Measurements from ENCODE around the gene SRRM5. TPM values are rescaled to one million over a fixed set of nuclear protein-coding genes. Genes with fewer than 3 reads are reported as not detected.
"Not testable (repeated sequence)": the region's sequence is repeated elsewhere in the genome, so short reads cannot be mapped to it uniquely, and the experiment has no call there.

The SRRM5 gene, protein sequence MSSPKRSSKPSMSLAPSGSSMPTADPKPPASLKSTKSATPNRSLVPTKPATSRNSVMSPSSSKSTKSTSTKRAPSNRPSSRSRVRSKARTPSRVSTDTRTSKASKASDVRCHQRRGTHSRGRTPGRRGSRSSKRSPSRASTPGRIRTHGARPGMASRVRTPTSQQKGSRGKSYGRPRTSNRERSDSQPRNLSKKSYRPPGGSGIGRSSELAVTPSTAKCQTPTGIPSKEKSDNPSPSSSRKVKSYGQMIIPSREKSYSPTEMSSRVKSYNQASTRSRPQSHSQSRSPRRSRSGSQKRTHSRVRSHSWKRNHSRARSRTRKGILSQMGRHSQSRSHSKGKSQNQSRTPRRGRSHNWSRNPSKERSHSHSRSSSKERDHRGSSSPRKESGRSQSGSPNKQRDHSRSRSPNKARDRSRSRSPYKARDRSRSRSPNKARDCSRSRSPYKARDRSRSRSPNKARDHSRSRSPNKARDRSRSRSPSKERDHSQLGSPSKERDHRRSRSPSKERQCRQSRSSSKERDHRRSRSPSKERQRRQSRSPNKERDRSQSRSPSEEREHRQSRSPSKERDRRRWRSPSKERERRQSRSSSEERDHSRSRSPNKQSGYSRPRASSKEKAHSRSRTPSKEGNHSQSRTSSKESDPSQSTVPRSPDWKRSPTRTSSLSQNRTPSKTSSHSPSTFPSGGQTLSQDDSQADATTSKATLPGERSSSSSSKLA
- 0.05 and 0.17 TPM in 2 replicates for total RNA-seq

DNA sequence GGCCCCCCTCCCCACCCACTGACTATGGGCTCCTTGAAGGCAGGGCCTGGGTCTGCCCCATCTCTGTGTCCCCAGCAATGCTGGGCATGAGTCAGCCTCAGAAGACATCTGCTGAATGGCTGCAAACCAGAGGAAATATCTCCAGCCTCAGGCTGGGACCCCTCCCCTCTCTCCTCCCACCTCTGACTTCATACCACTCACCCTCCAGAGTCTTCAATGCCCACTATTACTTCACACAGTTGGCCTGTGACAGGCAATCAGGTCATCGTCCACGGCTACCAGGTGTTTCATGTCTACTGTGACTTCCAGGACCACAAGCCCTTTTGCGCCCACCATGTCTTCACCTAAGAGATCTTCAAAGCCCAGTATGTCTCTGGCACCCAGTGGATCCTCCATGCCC, at the start of gene SRRM5:
TSS of gene SRRM5 (plus strand) at position 301 of the 400 bp plus-strand sequence. CDS start at position 335, 34 bp downstream.
- no peak for DNase-seq

DNA sequence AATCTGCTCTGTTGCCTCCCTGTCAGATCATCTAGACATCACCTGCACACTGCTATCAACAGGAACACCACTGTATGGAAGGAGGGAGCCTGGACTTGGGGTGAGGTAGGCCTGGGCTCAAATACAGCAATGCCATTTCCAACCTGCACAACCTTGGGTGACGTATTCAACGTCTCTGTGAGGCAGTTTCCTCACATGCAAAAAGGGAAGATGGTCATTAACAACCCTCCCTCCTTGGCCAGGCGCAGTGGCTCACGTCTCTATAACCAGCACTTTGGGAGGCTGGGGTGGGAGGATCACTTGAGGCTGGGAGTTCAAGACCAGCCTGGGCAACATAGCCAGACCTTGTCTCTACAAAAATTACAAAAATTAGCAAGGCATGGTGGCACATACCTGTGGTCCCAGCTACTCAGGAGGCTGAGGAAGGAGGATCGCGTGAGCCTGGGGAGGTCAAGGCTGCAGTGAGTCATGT, 49.6 kb upstream of the SRRM5 start:
- DNase-seq: no peak

DNA sequence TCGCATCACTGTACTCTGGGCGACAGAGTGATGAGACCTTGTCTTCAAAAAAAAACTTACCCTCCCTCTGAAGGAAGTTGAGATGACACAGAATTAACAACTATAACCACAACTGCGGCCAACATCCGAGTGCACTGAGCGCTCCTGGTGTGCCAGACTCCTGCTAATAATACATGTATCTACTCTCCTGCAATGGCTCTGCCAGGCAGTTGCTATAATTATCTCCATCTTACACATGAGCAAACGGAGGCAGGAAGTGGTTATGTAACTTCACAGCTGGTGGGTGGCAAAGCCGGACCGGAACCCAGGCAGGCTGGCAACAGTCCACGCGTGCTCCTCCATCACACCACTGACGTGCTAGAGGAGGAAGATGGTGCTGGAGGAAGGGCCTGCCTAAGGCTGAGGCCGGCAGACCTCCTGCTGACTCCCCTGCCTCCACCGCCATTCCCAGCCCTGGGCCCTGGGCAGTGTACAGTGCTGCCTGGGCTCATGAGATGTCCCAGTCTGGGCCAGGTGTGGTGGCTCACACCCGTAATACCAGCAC, 49.1 kb upstream of the SRRM5 start:
- peak; percentile 83 for DNase-seq

DNA sequence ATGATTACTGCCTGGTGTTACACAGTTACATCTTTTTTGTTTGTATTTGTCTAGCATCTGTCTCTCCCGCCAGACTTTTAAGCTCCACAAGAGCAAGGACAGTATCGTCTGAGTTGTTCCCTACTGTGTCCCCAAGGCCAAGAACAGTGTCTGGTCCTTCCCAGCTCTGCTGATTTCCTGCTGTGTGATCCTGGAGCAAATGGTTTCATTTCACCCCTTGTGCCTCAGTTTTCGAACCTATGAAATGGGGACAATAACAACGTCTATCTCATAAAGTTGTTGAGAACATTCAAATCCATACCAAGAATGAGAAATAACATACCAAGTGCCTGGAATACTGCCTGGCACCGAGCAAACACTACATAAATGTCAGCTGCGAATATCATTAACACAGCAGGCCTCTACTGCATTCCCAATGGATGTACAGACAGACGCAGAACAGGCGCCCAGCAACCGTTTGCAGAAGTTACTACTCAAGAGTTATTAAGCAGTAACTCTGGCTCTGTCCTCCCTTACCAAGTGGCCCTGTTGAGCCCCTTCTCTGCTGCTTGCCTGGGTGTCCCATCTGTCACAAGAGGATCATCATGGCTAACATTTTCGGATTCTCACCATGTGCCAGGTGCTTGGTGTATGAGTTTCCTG, 48.0 kb upstream of the SRRM5 start:
- DNase-seq: no peak

DNA sequence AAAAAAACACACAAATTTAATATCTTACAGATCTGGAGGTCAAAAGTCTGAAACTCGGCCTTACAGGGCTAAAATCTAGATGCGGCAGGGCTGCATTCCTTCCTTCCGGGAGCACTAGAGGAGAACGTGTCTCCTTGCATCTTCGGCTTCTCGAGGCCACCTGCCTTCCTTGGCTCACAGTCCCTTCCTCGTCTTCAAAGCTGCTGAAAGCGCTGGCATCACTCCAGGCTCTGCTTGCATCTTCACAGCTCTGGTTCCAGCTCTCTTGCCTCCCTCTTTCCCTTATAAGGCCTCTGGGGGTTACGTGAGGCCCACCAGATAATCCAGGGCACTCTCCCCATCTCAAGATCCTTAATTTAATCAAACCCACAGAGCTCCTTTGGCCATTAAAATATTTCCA, 47.1 kb upstream of the SRRM5 start:
- DNase-seq: no peak

DNA sequence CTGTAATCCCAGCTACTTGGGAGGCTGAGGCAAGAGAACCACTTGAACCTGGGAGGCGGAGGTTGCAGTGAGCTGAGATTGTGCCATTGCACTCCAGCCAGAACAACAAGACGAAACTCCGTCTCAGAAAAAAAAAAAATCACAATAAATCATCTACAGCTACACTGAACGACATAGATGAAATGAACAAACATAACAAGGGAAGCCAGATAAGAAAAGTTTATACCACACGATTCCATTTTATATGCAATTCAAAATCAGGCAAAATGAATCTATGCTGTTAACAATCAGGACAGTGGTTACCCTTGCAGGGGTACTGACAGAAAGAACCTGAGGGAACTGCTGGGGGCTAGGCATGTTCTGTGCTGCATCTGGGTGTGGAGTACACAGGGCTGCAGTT, 42.2 kb upstream of the SRRM5 start:
- no peak for DNase-seq

DNA sequence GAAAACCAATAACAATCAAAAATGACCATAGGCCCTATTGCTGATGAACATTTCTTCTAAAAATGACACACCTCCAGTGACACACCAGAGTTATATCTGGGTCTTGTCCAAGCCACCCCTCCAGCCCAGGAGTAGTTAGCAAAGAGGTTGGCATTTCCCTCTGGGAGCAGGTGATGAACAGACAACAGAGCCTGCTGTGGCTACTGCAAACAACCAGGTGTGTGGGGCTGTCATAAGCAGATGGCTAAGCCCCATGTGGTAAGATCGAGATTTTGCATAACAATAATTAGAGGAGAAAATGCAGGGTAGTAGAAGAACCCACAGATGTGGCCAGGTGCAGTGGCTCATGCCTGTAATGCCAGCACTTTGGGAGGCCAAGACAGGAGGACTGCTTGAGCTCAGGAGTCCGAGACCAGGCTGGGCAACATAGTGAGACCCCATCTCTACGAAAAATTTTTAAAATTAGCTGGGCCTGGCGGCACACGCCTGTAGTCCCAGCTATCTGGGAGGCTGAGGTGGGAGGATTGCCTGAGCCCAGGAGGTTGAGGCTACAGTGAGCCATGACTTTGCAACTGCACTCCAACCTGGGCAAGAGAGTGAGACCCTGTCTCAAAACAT, 41.6 kb upstream of the SRRM5 start:
- no peak for DNase-seq

DNA sequence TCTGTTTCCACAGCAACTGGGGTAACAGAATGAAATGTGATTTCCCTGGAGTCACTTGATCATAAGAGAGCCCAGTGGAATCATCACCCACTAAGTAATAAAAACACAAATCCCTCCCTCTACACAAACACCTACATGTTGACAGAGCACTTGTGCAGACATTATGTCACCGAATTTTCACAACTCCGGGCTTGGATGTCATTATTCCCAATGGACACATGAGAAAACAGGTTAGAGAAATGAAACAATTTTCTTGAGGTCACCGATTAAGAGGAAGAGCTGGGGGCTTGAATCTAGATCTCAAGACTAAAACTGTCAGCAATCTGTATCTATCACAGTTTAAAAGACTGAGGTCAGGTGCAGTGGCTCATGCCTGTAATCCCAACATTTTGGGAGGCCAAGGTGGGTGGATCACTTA, 39.7 kb upstream of the SRRM5 start:
- no peak for DNase-seq

DNA sequence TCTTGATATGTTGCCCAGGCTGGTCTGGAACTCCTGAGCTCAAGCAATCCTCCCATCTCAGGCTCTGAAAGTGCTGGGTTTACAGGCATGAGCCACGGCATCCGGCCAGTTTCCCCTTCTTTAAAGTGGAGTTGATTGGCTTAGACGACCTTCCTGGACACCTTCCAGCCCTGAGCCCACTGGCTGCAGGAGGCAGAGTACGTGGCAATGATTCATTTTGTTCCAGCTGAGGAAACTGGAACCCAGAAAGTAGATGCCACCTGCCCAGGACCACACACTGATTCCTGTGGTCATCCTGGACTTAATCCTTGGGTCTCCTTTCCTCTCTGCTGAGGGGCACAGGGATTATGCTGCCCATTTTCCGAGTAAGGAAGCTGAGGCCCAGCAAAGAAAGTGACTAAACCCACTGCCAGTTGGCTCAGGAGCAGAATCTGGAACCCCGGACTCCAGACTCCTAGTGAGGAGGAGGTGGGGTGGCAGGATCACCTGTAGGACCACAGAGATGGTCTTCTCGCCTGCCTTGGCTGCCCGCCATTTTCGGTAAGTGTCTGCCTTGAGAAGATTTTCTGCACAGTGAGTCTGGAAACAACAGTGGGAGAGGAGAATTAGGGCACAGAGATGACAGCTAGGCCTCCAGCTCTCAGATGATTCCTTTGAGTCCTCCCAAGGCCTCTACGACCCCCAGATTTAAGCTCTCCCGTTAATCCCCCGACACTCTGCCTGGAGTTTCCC, 37.3 kb upstream of the SRRM5 start:
- DNase-seq: peak; percentile 92

DNA sequence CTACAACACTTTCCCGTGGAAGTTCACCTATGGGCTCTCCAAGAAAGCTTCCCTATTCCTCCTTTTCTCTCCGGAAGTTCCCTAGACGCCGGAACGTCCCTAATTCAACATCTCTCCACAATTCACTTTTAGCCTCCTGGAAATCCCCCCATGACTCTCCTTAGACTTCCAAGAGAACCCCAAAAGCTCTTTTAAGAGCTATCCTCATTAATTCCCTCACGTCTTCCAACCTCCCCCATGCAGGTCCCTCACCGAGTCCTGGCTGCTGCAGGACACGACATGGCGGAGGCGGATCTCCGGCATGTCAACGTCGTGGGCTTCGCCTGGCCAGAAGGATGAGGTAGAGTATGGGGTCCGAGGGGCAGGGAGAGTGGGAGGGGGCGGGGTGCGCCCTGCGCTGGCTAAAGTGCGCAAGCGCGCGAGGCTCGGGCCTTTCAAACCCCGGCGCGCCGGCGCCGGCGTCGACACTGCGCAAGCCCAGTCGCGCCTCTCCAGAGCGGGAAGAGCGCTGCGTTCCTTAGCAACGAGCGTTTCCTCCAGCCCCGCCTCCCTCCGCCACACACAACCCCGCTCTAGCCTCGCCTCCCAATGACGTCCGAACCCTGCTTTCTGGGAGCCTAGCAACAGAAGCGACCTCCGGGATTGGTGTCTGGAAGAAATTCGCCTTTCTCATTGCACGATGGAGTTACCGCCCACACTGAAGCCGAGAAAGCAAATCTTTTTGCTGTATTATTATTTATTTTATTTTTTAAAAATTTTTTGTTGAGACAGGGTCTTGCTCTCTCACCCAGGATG, 36.5 kb upstream of the SRRM5 start, which contains the start of the genes PINLYP and XRCC1:
TSS of gene PINLYP (plus strand) at position 646 of the 795 bp plus-strand sequence. CDS start 1,391 bp downstream, outside the sequence.
TSS of gene XRCC1 (minus strand) at position 372 of the 795 bp plus-strand sequence. CDS start at position 303, 69 bp downstream.
- peak; percentile 100 for DNase-seq

DNA sequence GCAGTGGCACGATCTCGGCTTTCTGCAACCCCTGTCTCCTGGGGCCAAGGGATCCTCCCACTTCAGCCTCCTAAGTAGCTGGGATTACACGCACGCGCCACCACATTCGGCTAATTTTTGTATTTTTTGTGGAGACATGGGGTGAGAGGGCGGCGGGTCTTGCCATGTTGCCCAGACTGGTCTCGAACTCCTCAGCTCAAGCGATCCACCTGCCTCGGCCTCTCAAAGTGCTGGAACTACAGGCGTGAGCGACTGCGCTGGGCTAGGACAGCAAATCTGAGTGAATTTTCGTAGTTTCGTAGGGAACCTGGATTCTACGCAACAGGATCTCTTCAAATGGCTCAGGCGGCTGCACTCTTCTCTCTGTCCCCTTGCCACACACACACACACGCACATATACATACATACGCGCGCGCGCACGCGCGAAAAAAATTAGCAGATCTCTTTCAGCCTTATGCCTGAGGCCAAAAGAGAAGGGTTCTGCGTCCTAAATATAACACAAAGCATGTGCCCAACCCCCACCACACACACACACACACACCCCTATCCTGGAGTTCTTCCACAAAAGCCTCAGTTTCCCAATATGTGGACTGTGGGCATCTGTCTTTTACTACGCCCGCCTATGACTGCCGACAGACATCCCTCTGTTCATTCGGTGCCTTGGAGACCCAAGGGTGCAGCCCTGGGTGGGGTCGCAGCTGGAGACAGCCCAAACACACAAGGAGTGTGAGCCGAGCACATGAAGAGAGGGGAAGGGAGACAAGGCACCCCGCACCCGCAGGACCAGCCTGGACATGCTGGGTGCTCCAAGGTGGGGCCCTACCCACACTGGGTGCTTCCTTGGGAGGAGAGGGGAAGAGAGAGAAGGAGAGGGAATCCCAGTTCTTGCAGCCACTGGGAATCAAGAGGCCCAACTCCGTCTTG, 35.7 kb upstream of the SRRM5 start:
- DNase-seq: no peak

DNA sequence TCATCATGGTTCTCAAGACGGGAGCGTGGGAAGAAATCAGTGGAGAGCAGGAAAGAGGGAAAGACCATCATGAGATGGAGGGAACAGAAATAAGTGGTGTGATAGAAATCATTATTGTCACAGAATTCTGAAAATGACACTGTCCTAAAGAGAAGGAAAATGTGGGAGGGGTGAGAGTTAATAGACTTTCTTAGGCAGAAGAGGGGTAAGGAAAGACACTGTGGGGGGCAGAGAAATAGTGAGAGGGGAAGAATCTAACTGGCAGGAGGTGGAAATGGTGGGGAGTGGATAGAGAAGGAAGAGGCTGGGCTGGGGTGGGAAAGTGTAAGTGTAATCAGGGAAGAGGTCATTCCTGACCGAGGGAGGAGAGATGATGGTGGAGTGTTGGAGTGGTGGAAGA, 33.1 kb upstream of the SRRM5 start:
- DNase-seq: no peak

DNA sequence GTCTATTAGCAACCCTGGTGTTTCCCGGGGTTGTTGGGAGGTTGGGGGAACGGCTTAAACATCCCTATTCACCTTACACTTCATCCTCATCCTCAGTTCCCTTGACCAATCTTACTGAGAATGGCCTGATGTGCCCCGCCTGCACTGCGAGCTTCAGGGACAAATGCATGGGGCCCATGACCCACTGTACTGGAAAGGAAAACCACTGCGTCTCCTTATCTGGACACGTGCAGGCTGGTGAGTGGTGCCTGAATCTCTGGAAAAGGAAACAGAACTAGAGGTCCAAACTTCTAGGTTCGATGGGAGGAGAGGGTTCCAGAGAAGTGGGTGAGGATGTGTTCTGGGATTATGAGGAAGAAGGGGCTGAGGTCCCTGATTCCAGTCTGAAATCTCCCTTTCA, 30.4 kb upstream of the SRRM5 start:
- no peak for DNase-seq

DNA sequence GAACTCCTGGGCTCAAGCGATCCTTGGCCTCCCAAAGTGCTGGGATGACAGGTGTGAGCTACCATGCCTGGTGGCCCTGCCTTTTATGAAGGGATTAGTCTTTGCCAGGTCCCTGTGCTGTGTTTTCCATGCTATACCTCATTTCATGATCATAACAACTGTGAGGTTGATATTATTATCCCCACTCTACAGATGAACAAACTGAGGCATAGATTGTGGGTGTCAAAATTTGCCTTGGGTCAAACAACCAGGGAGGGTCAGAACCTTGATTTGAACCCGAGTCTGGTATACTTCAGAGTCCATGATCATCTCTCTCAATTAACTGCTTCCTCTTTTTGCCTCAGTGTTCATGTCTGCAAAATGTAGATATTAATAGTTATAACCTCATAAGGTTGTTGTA, 29.4 kb upstream of the SRRM5 start:
- DNase-seq: no peak

DNA sequence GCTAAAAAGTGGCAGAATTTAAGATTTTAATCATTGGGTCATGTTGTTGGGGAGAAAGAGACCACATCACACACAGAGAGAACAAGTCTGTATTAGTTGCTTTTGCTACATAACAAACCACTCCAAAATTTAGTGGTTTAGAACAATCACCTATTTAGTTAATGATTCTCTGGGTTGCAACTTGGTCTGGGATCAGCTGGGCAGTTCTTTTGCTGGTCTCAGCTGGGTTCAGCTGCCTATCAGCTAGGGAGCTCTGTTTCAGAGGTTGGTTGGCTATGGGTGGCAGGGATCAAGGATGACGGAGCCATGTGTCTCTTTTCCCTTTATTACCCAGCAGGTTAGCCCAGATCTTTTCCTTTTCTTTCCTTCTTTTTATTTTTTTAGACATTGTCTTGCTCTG, 27.4 kb upstream of the SRRM5 start:
- no peak for DNase-seq

DNA sequence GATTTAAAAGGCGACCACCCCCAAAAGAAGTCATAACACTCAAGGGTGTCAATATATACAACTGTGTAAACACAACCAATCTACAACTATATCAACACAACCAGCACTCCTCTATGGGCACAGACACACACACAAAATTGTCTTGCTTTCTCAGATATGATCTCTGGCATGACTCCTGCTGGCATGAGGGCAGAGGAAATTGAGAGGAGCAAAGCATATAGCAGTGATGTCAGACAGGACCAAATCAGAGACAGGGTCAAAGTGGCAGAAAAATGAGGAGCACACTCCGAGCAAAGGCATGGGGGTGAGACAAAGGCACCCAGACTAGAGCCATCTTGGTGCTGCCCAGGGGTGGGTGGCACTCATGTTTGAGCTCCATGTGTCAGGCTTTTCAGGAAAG, 25.5 kb upstream of the SRRM5 start:
- no peak for DNase-seq

DNA sequence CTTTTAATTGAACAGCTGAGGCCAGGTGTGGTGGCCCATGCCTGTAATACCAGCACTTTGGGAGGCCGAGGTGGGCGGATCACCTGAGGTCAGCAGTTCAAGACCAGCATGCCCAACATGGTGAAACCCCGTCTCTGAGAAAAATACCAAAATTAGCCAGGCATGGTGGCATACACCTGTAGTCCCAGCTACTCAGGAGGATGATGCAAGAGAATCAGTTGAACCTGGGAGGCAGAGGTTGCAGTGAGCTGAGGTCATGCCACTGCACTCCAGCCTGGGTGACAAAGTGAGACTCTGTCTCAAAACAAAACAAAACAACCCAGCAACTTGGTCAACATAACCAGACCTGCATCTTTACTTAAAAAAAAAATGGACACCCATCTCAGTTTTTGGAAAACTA, 24.9 kb upstream of the SRRM5 start:
- DNase-seq: not testable (repeated sequence)

DNA sequence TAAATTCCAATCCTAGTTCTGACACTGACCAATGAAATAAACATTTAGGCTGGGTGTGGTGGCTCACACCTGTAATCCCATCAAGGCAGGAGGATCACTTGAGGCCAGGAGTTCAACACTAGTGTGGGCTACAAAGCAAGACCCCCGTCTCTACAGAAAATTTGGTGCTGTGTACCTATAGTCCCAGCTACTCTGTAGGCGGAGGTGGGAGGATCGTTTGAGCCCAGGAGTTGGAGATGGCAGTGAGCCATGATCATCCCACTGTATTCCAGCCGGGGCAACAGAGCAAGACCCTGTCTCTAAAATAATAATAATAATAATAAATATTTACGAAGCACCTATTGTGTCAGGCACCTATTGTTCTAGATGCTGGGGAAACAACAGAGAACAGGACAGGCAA, 22.6 kb upstream of the SRRM5 start:
- DNase-seq: no peak

DNA sequence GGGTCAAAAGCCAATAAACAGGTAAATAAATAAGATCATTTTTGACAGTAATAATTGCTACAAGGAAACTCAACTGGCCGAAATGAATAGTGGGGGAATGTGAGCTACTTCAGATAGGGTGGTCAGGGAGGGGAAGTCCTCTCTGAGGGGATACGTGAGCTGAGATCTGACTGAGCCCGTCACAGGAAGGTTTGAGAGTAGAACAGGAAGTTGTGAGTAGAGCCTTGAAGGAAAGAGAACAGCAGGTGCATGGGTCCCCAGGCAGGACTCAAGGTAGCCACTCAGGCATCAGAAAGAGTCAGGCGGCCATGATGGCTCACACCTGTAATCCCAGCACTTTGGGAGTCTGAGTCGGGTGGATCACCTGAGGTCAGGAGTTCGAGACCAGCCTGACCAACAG, 22.2 kb upstream of the SRRM5 start:
- no peak for DNase-seq

Data from dermis blood vessel endothelial cell (primary cell).